GM21367 (cell line): ENCODE data around the gene EIF4A3.

Source experiments
- ATAC-seq: cut with Tn5 transposase; IDR thresholded peaks from one replicate; pipeline ENCODE4 v1.9.1; 2021; ENCODE audit not compliant: unreplicated experiment

EIF4A3 gene

GRCh38 chr17:80113033-80113484 lies 33.9 kb downstream of the EIF4A3 start:
- ATAC-seq: no peak

GRCh38 chr17:80112471-80113032 lies 34.4 kb downstream of the EIF4A3 start:
- no peak for ATAC-seq

- no peak for ATAC-seq
Measured at GRCh38 chr17:80111702-80112470, 35.0 kb downstream of the EIF4A3 start.

GRCh38 chr17:80110927-80111701 lies 35.8 kb downstream of the EIF4A3 start:
- ATAC-seq: no peak

- no peak for ATAC-seq
Measured at GRCh38 chr17:80110447-80110812, 36.5 kb downstream of the EIF4A3 start.

GRCh38 chr17:80109713-80110446 lies 37.0 kb downstream of the EIF4A3 start:
- no peak for ATAC-seq

- no peak for ATAC-seq
Measured at GRCh38 chr17:80109066-80109660, 37.8 kb downstream of the EIF4A3 start.

GRCh38 chr17:80108036-80108971 lies 38.6 kb downstream of the EIF4A3 start:
- ATAC-seq: no peak

GRCh38 chr17:80107231-80108021 lies 39.5 kb downstream of the EIF4A3 start:
- ATAC-seq: no peak

GRCh38 chr17:80106751-80107150 lies 40.2 kb downstream of the EIF4A3 start:
- ATAC-seq: no peak

- no peak for ATAC-seq
Measured at GRCh38 chr17:80106176-80106575, 40.8 kb downstream of the EIF4A3 start.

- ATAC-seq: no peak
Measured at GRCh38 chr17:80105762-80106161, 41.2 kb downstream of the EIF4A3 start.

- ATAC-seq: no peak
Measured at GRCh38 chr17:80104956-80105375, 42.0 kb downstream of the EIF4A3 start.

- ATAC-seq: no peak
Measured at GRCh38 chr17:80104321-80104955, 42.5 kb downstream of the EIF4A3 start.

GRCh38 chr17:80103449-80104085 lies 43.4 kb downstream of the EIF4A3 start:
- no peak for ATAC-seq

GRCh38 chr17:80102664-80103448 lies 44.1 kb downstream of the EIF4A3 start:
- no peak for ATAC-seq

GRCh38 chr17:80101946-80102663 lies 44.8 kb downstream of the EIF4A3 start:
- no peak for ATAC-seq
